H1 (cell line): ENCODE measurements around the gene SNX27. TPM values are rescaled to one million over a fixed set of nuclear protein-coding genes. Genes with fewer than 3 reads are reported as not detected.
A peak's percentile ranks its signal among the peaks of the same experiment; 100 is the strongest.

Source experiments
- CTCF ChIA-PET: fragments of 300-600 bp; sonication (Branson Sonifier 250); formaldehyde crosslinking; loops from one replicate; lab custom pipeline; 2021; ENCODE audit not compliant: partially characterized antibody; lab: Charles Lee
- POLR2A ChIA-PET: fragments of 300-600 bp; sonication (Branson Sonifier 250); formaldehyde crosslinking; loops from one replicate; lab custom pipeline; 2021; ENCODE audit warnings: inconsistent platforms; ENCODE audit not compliant: partially characterized antibody; lab: Charles Lee
- DNase-seq, 2 experiments: peaks; one replicate each; pipeline versions ENCODE4 v3.0.0 to v3.0.0-alpha.2; 2010 to 2022; ENCODE audit warnings: low spot score in 2 of 2, low read depth in 1 of 2, mixed read lengths in 1 of 2
- FAIRE-seq: peaks from 2 replicates; lab custom pipeline; 2011; peaks lifted over from hg19 to GRCh38; lab: Jason Lieb, UNC
- H2AFZ ChIP-seq: 2 replicates; pipeline ENCODE4 v1.8.1; 2012; ENCODE audit warnings: low read length, inconsistent platforms
- H2AK5ac ChIP-seq: 2 replicates; pipeline ENCODE4 v1.6.1; 2013; ENCODE audit warnings: low read depth, low read length
- H2BK120ac ChIP-seq: replicated peaks from 2 replicates; pipeline ENCODE3; 2013; ENCODE audit warnings: low read depth, low read length, inconsistent platforms
- H2BK12ac ChIP-seq: 2 replicates; pipeline ENCODE4 v1.6.1; 2013; ENCODE audit warnings: low read depth, low read length
- H2BK15ac ChIP-seq: 2 replicates; pipeline ENCODE4 v1.6.1; 2013; ENCODE audit warnings: low read length
- H2BK20ac ChIP-seq: 2 replicates; pipeline ENCODE4 v1.6.1; 2013; ENCODE audit warnings: low read length
- H2BK5ac ChIP-seq: 2 replicates; pipeline ENCODE4 v1.6.1; 2013; ENCODE audit warnings: low read depth, low read length
- H3K14ac ChIP-seq: 2 replicates; pipeline ENCODE4 v1.6.1; 2013; ENCODE audit warnings: inconsistent platforms; ENCODE audit not compliant: insufficient read length
- H3K18ac ChIP-seq: 2 replicates; pipeline ENCODE4 v1.6.1; 2013; ENCODE audit warnings: low read length; ENCODE audit errors: extremely low read depth
- H3K23ac ChIP-seq: 2 replicates; pipeline ENCODE4 v1.6.1; 2013; ENCODE audit warnings: inconsistent platforms; ENCODE audit not compliant: insufficient read length
- H3K23me2 ChIP-seq: 2 replicates; pipeline ENCODE4 v1.6.1; 2013; ENCODE audit warnings: low read depth, low read length
- H3K27ac ChIP-seq: 2 replicates; pipeline ENCODE4 v1.6.1; 2011; ENCODE audit warnings: low read depth, low read length, inconsistent platforms
- H3K27me3 ChIP-seq, 4 experiments: replicated peaks in 1 of 4; 1 replicate in 1 of 4; 2 replicates in 3 of 4; pipeline versions ENCODE4 v1.6.1 to v1.8.1; 2011 to 2013; ENCODE audit warnings: low read length in 3 of 4, mild to moderate bottlenecking in 3 of 4, inconsistent platforms in 2 of 4, mixed read lengths in 2 of 4, moderate library complexity in 1 of 4; ENCODE audit not compliant: control insufficient read depth in 3 of 4, insufficient read depth in 3 of 4; ENCODE audit errors: extremely low read depth in 1 of 4
- H3K36me3 ChIP-seq, 4 experiments: 2 replicates each; pipeline versions ENCODE4 v1.6.1 to v1.8.1; 2011 to 2013; ENCODE audit warnings: mild to moderate bottlenecking in 4 of 4, low read length in 3 of 4, moderate library complexity in 2 of 4, control low read depth in 1 of 4, inconsistent platforms in 1 of 4; ENCODE audit not compliant: insufficient read depth in 4 of 4, control insufficient read depth in 2 of 4
- H3K4ac ChIP-seq: replicated peaks from 2 replicates; pipeline ENCODE3; 2013; ENCODE audit warnings: low read length, low read depth, mixed read lengths, inconsistent platforms; ENCODE audit not compliant: insufficient read length
- H3K4me1 ChIP-seq, 4 experiments: replicated peaks in 1 of 4; 1 replicate in 1 of 4; 2 replicates in 3 of 4; pipeline versions ENCODE4 v1.6.1 to v1.8.1; 2011 to 2013; ENCODE audit warnings: low read length in 3 of 4, inconsistent platforms in 2 of 4, mixed read lengths in 1 of 4; ENCODE audit not compliant: insufficient read depth in 4 of 4, control insufficient read depth in 3 of 4
- H3K4me2 ChIP-seq, 2 experiments: 2 replicates each; pipeline versions ENCODE4 v1.6.1 to v1.8.1; 2011 to 2013; ENCODE audit warnings: low read depth in 2 of 2, low read length in 2 of 2, control low read depth in 1 of 2, inconsistent platforms in 1 of 2, mild to moderate bottlenecking in 1 of 2; ENCODE audit not compliant: insufficient read depth in 1 of 2
- H3K4me3 ChIP-seq, 4 experiments: fragments of 200-600, 300-600 bp in 1 of 4; sonication (generic), shearing (Covaris generic), sonication (Bioruptor Twin) in 1 of 4; 2 replicates each; pipeline versions ENCODE4 v1.5.1 to v1.8.1; 2011 to 2016; ENCODE audit warnings: low read length in 4 of 4, low read depth in 3 of 4, control low read depth in 2 of 4, inconsistent platforms in 2 of 4, mild to moderate bottlenecking in 2 of 4, mixed read lengths in 1 of 4, moderate library complexity in 1 of 4; ENCODE audit not compliant: insufficient read depth in 2 of 4; ENCODE audit errors: extremely low read depth in 1 of 4
- H3K56ac ChIP-seq: replicated peaks from 2 replicates; pipeline ENCODE3; 2013; ENCODE audit warnings: low read depth, mild to moderate bottlenecking, mixed read lengths, low read length, inconsistent platforms; ENCODE audit not compliant: insufficient read length
- H3K79me1 ChIP-seq: 2 replicates; pipeline ENCODE4 v1.6.1; 2013; ENCODE audit warnings: low read depth, low read length, control low read depth
- H3K79me2 ChIP-seq, 2 experiments: 2 replicates each; pipeline versions ENCODE4 v1.6.1 to v1.8.1; 2012 to 2013; ENCODE audit warnings: low read length in 2 of 2, mild to moderate bottlenecking in 2 of 2, inconsistent platforms in 1 of 2; ENCODE audit not compliant: insufficient read depth in 2 of 2, control insufficient read depth in 1 of 2
- H3K9ac ChIP-seq, 4 experiments: replicated peaks in 1 of 4; 1 replicate in 1 of 4; 2 replicates in 3 of 4; pipeline versions ENCODE4 v1.6.1 to v1.8.1; 2011 to 2013; ENCODE audit warnings: low read depth in 3 of 4, low read length in 3 of 4, control low read depth in 2 of 4, mild to moderate bottlenecking in 2 of 4, moderate library complexity in 2 of 4, inconsistent platforms in 1 of 4; ENCODE audit errors: extremely low read depth in 1 of 4
- H3K9me3 ChIP-seq, 2 experiments: 2 replicates each; pipeline versions ENCODE4 v1.6.1 to v1.8.1; 2012 to 2013; ENCODE audit warnings: mild to moderate bottlenecking in 2 of 2, moderate library complexity in 2 of 2, control low read depth in 1 of 2, inconsistent platforms in 1 of 2, low read depth in 1 of 2, low read length in 1 of 2, mixed read lengths in 1 of 2; ENCODE audit not compliant: insufficient read depth in 2 of 2
- H4K20me1 ChIP-seq, 2 experiments: replicated peaks in 1 of 2; 2 replicates each; pipeline versions ENCODE3 to v1.8.1; 2011 to 2013; ENCODE audit warnings: inconsistent platforms in 2 of 2, low read length in 2 of 2, mild to moderate bottlenecking in 1 of 2; ENCODE audit not compliant: insufficient read depth in 2 of 2, control insufficient read depth in 1 of 2
- H4K5ac ChIP-seq: 2 replicates; pipeline ENCODE4 v1.6.1; 2013; ENCODE audit warnings: low read length, low read depth, mixed read lengths, inconsistent platforms; ENCODE audit not compliant: insufficient read length
- H4K8ac ChIP-seq: 2 replicates; pipeline ENCODE4 v1.8.0; 2013; ENCODE audit warnings: mild to moderate bottlenecking, moderate library complexity, low read length, inconsistent platforms; ENCODE audit not compliant: insufficient read depth; ENCODE audit errors: extremely low read depth
- H4K91ac ChIP-seq: replicated peaks from 2 replicates; pipeline ENCODE3; 2013; ENCODE audit warnings: low read length, mixed read lengths, inconsistent platforms; ENCODE audit not compliant: insufficient read length
- CBX5 ChIP-seq: fragments of 300-800, 300-1000 bp; sonication (generic); IDR thresholded peaks from 2 replicates; pipeline ENCODE4 v1.7.1; 2016; ENCODE audit warnings: antibody characterized with exemption, low read length, low read depth
- CREB1 ChIP-seq: IDR thresholded peaks from 2 replicates; pipeline ENCODE4 v1.6.1; 2012; ENCODE audit warnings: inconsistent platforms
- FOSL1 ChIP-seq: IDR thresholded peaks from 2 replicates; pipeline ENCODE4 v1.6.1; 2011; ENCODE audit warnings: mild to moderate bottlenecking, low read depth, low read length, moderate library complexity; ENCODE audit not compliant: insufficient read depth
- MAFK ChIP-seq: IDR thresholded peaks from 2 replicates; pipeline ENCODE4 v1.6.1; 2012; ENCODE audit warnings: low read depth, mild to moderate bottlenecking, improper control_type of control experiment, low read length
- RAD21 ChIP-seq, 2 experiments: IDR thresholded peaks in 1 of 2; conservative IDR thresholded peaks in 1 of 2; 2 replicates each; pipeline ENCODE4 v1.6.1; 2011; ENCODE audit warnings: low read depth in 2 of 2, low read length in 2 of 2, improper control_type of control experiment in 1 of 2, inconsistent platforms in 1 of 2, mild to moderate bottlenecking in 1 of 2, moderate library complexity in 1 of 2
- RFX5 ChIP-seq: IDR thresholded peaks from 2 replicates; pipeline ENCODE4 v1.6.1; 2011; ENCODE audit warnings: low read depth, low read length, improper control_type of control experiment, borderline replicate concordance
- RXRA ChIP-seq: IDR thresholded peaks from 2 replicates; pipeline ENCODE4 v1.6.1; 2011; ENCODE audit warnings: low read depth, mild to moderate bottlenecking, low read length, moderate library complexity; ENCODE audit not compliant: insufficient read depth
- SP1 ChIP-seq: IDR thresholded peaks from 2 replicates; pipeline ENCODE4 v1.6.1; 2011; ENCODE audit warnings: low read depth, low read length
- TBP ChIP-seq: IDR thresholded peaks from 2 replicates; pipeline ENCODE4 v1.6.1; 2011; ENCODE audit warnings: low read depth, low read length, improper control_type of control experiment
- YY1 ChIP-seq: IDR thresholded peaks from 2 replicates; pipeline ENCODE4 v1.6.1; 2011; ENCODE audit warnings: low read depth, mild to moderate bottlenecking, low read length
- WGBS, 2 experiments: shearing (Covaris generic) in 1 of 2; methylation state at CpG; one replicate each; pipeline versions ENCODE4 v1.1.6 to v1.1.7; 2013 to 2015; ENCODE audit warnings: low lambda C conversion rate in 2 of 2, mixed read lengths in 2 of 2, inconsistent platforms in 1 of 2, low coverage in 1 of 2, missing lambda C conversion rate in 1 of 2; ENCODE audit not compliant: insufficient replicate concordance in 2 of 2, insufficient coverage in 1 of 2, insufficient read length in 1 of 2; ENCODE audit errors: extremely low coverage in 1 of 2, missing lambda C conversion rate in 1 of 2; 5-methylcytosine and 5-hydroxymethylcytosine counted together
- polyA plus RNA-seq, 7 experiments: library from polyadenylated mRNA; depleted of rRNA in 3 of 7; stranded (reverse) in 5 of 7; unstranded in 2 of 7; fragments of >200 nt in 5 of 7; fragments of 200-250 nt in 2 of 7; gene quantifications; 1 replicate in 5 of 7; 2 replicates in 1 of 7; 4 replicates in 1 of 7; pipeline versions ENCODE4 v1.2.1 to v1.2.3, GENCODE V29; 2011 to 2013; ENCODE audit warnings: missing spikeins in 2 of 7, mixed read lengths in 2 of 7
- total RNA-seq: library from RNA; stranded (reverse); fragmentation: NEBNext Ultra II Directional; extraction: Animal tissue kit (Norgen Biotek cat#: 25700); gene quantifications from 2 replicates; pipeline ENCODE4 v1.2.1, GENCODE V29; 2021
- TF ChIP-seq, protein P1 (sequence below): IDR thresholded peaks from 2 replicates; pipeline ENCODE4 v1.6.1; 2012; ENCODE audit warnings: inconsistent platforms

Gene SNX27
- total and polyA plus RNA-seq, 2 of the 8 experiments (the other 6 are each of a cell fraction or from before 2014, with no cell fraction given): 23.4 to 65.4 TPM

DNA sequence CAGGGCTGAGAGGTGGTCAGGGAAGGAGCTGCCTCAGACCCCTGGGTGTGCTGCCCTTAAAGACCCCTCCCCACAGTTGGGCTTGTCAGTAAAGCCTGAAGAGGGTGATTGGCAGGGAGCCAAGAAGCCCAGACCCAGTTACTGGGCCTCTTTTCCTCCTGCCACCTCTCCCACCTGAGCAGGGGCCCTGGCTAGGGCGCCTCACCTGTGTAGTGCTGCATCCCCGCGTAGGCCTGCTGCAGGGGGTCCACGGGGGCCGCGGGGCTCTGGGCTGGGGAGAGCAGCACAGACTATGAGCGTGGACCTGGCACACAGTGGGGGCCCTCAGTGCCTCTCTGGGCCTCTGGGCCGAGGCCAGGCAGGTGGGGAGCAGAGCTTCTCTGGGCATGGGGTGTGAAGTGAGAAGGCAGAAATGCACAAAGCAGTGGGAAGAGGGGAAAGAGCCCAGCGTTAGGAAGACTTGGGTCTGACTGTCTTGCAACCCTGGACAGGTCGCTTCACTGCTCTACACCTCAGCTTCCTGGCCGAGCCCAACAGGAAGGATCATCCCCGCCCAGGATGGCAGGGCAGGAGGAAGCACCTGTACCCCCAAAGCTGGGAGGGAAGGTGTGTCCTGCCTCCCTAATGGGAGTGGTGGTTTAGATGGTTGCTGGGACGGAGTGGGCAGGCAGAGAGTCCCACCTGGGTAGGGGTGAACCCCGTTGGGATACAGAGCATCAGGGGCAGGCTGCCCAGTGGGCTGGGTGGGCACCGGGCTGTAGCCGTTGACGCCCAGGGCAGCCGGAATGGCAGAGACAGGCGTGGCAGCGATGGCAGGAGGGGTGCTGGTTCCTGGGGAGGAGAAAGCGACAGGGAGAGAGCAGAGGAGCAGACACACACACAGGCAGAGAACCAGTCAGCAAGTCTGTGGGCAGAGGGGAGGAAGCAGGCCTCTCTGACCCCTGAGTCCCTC, 94.9 kb downstream of the SNX27 start:
- no peaks in the 10 kb centered on the region for H3K36me3 ChIP-seq

More for the DNA sequence above, 94.9 kb downstream of the SNX27 start:
- no peaks in the 10 kb centered on the region for H3K79me1 ChIP-seq
- H2BK5ac ChIP-seq: no peak overlapping the region; the same call in 1 of the 2 replicates
- H3K14ac ChIP-seq: no peak overlapping the region
- H2AK5ac ChIP-seq: 0 out of 2 replicates have a peak overlapping the region, but pooled peaks have one; percentile 76
- ChIA-PET CTCF (interaction anchor here (0.5 to 2.6 kb wide), 7 partner anchors 9 to 130 kb away, joined by 3 to 12 read pairs (median 4); partner anchors contain the start of genes CELF3 and RIIAD1), POLR2A (interaction anchor here (1.4 kb wide), 1 partner anchor 9 kb away, joined by 3 read pairs; no protein-coding TSS in a partner anchor)
- no peaks in the 10 kb centered on the region for H3K79me2 ChIP-seq
- H4K5ac ChIP-seq: no peak overlapping the region
- no peak overlapping the region for H2BK20ac ChIP-seq
- H3K4me2 ChIP-seq: no peak overlapping the region
- H3K27ac ChIP-seq: no peak overlapping the region
- WGBS, 2 experiments: 86% methylated on average over 18 of the region's 21 CpGs; no CpG with 5 or more reads in 1 of the 2 experiments
- H4K20me1 ChIP-seq: peaks cover 0 to 3% of the 10 kb centered on the region in 2 experiments
- H4K91ac ChIP-seq: no peak overlapping the region
- no peak for DNase-seq
- TF ChIP-seq RFX5 (no peak), SP1 (no peak), YY1 (no peak), CBX5 (no peak), FOSL1 (no peak), MAFK (no peak), CREB1 (no peak), RAD21 (IDR thresholded peaks at IDR 0.05 in 1 of 2, conservative IDR thresholded peaks at IDR 0.05 in 1 of 2; ENCODE audit: low read depth in 2 of 2, low read length in 2 of 2) (no peak), RXRA (no peak), TBP (no peak)
- TF ChIP-seq, protein P1, sequence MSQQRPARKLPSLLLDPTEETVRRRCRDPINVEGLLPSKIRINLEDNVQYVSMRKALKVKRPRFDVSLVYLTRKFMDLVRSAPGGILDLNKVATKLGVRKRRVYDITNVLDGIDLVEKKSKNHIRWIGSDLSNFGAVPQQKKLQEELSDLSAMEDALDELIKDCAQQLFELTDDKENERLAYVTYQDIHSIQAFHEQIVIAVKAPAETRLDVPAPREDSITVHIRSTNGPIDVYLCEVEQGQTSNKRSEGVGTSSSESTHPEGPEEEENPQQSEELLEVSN: no peak
- TF ChIP-seq, all 59 proteins: peak for 0
- H4K8ac ChIP-seq: no peak overlapping the region
- 0 out of 2 replicates have a peak overlapping the region, but pooled peaks have one; percentile 0 for H2BK12ac ChIP-seq
- no peak for FAIRE-seq
- H3K56ac ChIP-seq: no peak overlapping the region
- no peaks in the 10 kb centered on the region for H3K9me3 ChIP-seq
- H3K23me2 ChIP-seq: no peaks in the 10 kb centered on the region
- no peak overlapping the region for H2BK15ac ChIP-seq
- H2BK120ac ChIP-seq: no peak overlapping the region
- H3K4ac ChIP-seq: no peak overlapping the region
- H3K27me3 ChIP-seq: no peaks in the 10 kb centered on the region; a peak in 1 of 7 replicates
- no peak overlapping the region for H3K4me3 ChIP-seq
- no peak overlapping the region for H3K23ac ChIP-seq
- peaks cover 0 to 5% (median 2%) of the 10 kb centered on the region in 4 experiments; a peak in 3 of 7 replicates for H3K4me1 ChIP-seq
- H3K18ac ChIP-seq: no peak overlapping the region; the same call in 1 of the 2 replicates
- no peak overlapping the region for H2AFZ ChIP-seq
- no peak overlapping the region for H3K9ac ChIP-seq
